GM21367 (cell line): ENCODE data around the gene OVCH2.
"Not testable (repeated sequence)": the region's sequence is repeated elsewhere in the genome, so short reads cannot be mapped to it uniquely, and the experiment has no call there.

Source experiments
- ATAC-seq: cut with Tn5 transposase; IDR thresholded peaks from one replicate; pipeline ENCODE4 v1.9.1; 2021; ENCODE audit not compliant: unreplicated experiment

OVCH2 gene

DNA sequence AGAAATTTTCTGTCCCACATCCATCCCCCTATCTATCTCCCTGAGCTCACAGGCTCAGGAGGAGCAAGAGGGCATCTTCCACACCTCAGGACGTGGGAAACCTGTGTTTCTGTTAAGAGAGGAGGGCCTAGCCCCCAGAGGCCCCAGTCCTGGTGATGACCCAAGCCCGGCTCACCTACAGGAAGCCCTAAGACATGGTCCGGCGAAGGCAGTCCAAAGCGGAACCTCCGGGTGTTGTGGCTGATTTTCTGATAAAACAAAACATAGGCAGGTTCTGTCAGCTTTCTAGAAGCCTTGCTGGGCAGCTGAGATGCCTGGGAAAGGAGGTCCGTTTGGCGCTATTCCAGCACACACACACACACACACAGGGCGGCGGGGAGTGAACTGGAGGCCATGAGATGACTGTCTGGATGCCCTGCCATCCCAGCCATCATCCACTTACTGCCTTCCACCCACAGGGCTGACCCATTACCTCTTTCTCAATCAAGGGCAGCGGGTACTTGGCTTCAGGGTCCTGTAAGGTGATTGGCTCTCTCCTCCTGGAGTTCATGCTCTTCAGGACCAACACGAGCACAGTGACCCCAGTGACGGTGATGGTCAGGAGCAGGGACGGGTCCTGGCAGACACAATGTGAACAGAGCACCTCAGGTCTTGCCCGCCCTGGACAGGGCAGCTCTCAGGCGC lies 33.9 kb downstream of the OVCH2 start:
- ATAC-seq: no peak

GRCh38 chr11:7671347-7672215 lies 34.7 kb downstream of the OVCH2 start:
- peak; percentile 49 for ATAC-seq

GRCh38 chr11:7670641-7671040 lies 35.6 kb downstream of the OVCH2 start:
- no peak for ATAC-seq

DNA sequence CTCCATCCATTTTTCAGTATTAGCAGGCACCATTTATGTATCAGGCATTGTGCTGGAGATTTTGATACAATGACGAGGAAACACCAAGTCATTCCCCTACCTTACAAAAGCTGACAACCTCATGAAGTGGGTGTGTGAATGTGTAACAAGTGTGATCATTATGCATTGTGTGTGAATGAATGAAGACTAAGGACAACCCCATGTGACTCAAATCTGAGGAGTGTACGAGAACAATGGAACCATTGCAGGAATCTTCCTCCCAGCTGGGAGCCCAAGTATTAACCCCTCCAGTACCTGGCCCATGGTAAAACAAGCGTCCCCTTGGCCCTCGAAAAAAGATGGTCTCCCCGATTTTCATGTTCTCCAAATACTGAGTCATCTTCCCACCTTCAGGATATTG lies 37.4 kb downstream of the OVCH2 start:
- no peak for ATAC-seq

DNA sequence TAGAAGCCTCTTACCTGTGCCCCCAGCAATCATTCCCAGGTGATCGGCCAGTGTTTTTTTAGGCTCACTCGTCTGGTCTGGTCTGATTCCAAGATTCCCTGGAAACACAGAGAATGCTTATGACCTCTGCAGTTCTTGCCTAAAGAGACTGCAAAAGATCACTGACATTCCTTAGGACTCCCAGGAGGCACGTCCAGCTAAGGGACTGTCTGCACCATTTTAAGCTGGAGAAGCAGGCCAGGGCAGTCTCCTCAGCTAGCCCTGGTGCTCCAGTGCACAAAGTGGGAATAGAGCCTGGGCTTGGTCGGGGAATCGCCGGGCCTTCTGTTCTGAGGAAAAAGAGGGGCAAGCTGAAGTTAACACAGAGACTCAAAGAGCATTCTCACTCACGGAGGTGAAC lies 37.8 kb downstream of the OVCH2 start:
- ATAC-seq: no peak

DNA sequence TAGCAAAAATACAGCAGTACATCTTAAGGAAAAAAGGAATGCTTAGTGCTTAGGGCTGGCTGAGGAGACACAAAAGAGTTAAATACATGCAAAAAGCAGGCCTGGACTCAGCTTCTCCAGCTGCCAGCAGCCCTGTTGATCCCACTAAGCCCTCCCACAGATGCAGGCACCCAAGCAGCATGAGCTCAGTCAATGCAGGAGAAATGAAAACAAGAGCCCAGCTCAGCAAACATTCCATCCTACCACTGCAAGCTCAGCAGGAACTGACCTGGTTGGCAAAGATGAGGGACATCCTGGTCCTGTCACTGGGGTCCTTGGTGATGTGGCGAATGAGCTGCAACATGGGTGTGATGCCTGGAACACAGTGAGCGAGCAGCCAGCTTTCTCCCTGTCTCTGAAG lies 38.8 kb downstream of the OVCH2 start:
- no peak for ATAC-seq

DNA sequence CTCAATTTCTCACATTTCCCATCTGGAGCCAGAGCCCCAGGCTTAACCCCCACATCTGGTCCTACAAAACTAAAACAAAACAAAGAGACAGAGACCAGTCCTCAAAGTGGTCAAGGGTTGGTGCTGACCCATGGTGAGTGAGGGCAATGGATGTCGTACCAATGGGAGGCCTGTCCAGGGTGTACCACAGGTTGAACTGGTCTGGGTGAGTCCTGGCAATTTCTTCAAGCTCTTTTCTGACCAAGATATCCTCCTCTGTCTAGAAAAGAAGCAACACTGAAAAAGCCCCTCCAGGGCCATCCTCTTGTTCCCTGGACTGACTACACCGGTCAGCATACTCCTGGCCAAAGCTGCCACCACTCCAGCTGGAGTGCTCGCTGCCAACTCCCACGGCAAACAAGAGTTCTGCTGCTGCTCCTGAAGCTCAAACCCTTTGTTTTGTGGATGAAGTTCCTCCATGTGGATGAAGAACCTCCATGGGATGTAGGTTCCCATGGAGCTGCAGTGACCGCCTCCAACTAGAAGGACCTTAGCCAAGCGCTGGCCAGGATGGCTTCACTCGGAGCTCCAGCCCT lies 39.9 kb downstream of the OVCH2 start:
- ATAC-seq: no peak

GRCh38 chr11:7665473-7666291 lies 40.6 kb downstream of the OVCH2 start:
- ATAC-seq: peak; percentile 97

DNA sequence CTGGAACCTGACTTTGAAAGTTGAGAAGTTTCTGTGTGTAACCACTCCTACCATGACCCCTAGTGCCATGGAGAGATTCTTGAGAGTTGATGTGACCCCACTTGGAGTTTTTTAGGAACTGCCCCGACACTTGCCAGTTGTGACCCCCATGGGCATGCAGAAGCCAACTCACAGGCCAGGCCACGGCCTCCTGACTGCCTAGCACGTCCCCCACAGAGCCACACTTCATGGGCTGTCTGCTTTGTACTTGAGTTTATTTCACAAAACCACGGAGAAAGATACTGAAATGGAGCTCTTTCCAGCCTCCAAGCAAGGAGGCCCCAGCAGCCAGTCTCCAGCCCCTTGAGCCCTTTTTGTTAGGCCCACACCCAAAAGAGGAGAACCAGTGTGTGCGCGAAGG lies 41.4 kb downstream of the OVCH2 start:
- ATAC-seq: no peak

- ATAC-seq: not testable (repeated sequence)
Measured at GRCh38 chr11:7663531-7663930, 42.7 kb downstream of the OVCH2 start.

DNA sequence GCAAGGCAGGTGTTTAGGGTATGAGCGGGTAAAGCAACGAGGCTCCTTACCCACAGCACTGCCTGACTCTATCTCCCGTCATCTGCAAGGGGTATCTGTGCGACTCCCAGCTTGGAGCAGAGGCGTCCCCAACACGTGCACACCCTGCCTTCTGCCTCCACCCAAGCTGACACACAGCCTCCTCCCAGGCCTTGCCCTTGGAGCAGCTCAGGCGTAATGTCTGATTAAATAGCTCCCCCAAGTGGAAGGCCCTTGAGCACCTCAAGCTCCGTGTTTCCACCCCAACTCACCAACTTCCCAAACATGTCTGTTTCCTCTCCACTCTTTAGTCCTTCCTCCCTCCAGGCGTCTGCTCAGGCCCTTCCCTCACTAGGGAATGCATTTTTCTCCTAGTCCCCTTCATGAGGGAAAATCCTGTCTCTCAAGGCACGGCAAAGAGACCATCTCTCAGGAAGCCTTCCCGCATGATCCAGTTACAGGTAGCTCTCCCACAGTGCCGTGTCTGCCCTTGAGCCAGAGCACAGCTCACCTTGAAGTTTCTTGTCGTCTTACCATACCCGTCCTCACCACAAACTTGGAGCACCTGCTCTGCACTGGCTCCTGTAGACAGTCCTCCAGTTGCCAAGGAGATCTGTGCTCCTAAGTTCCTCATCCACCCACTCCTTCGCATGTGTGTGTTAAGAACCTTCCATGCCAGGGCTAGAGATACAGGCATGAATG lies 48.8 kb downstream of the OVCH2 start:
- ATAC-seq: no peak

GRCh38 chr11:7656704-7657103 lies 49.6 kb downstream of the OVCH2 start:
- no peak for ATAC-seq

- ATAC-seq: no peak
Measured at GRCh38 chr11:7655253-7656217, 50.7 kb downstream of the OVCH2 start.

DNA sequence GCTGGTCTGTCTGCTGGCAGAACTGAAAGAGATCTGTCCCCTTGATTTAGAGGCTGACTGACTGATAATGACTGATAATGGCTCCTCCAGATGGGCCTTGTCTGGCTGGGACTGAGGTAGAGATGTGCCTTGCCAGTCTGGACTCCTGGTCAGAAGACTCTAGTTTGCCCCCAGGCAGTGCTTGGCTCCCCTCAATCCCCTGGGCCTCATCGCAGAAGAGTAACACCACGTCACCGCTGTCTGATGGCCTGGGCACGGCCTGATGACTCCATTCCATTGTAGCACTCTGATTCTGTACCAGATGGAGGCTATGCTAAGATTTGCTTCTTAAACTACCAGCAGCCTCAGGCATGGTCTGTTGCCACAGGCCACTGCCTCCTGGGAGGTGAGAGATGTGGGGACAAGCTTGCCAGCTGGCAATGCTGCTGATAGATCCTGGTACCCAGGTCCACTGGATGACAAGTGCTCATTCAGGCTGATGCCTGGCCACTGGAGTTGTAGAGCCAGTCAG lies 52.0 kb downstream of the OVCH2 start:
- no peak for ATAC-seq

DNA sequence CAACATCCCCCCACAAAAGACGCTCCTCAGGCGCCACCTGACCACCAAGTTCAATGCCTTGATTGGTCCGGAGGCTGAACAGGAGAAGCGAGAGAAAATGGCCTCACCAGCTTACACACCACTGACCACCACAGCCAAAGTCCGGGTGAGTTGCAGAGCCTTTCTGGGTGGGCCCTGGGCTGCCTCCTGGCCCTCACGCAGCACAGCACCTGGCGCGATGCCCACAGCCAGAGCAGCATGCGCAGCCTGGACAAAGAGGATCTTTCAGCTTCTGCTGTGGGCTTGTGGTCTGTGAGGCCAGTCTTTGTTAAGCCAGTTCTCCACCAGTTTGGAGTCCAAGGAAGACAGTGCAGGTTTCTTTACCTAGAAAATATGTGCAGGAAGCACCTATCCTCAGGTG lies 54.6 kb downstream of the OVCH2 start:
- ATAC-seq: no peak

GRCh38 chr11:7651140-7651551 lies 55.1 kb downstream of the OVCH2 start:
- ATAC-seq: no peak

GRCh38 chr11:7648264-7648663 lies 58.0 kb downstream of the OVCH2 start:
- no peak for ATAC-seq

DNA sequence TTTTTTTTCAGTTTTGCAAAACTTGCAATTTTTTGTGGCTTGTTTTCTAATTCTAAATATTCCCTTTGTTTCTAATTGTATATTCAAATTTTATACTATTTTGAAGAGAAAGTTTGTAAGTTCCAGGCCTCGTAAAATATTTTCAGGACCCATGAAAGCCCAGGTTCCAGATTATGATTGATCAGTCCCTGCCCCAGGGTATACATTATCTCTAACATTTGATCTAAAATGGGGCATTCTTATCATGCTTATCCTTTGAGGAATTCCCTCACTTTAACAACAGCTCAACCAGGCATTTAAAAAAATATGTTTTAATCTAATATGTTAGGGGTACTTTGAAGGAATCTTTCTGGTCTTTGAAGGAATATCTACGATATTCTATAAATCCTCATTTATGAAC lies 59.4 kb downstream of the OVCH2 start:
- no peak for ATAC-seq

DNA sequence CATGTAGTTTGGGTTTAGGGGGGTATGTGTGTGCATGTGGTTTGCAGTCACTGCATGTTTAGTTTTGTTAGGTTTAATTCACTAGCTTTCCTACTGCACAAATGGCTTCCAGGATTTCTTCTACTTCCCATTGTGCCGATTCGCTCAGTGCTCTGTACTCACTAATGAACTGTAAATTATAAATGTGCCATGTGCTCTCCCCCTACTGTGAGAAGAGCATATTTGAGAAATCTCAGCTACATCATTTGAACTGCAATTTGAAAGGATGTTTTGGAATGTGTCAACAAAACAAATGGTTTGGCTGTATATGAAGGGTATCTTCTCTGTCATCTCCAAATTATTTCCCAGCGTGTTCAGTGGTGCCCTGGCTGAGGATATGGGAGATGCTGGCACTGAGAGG lies 61.1 kb downstream of the OVCH2 start:
- ATAC-seq: no peak
